ENCODE results near the gene POU6F2. TPM values are rescaled to one million over a fixed set of nuclear protein-coding genes. Genes with fewer than 3 reads are reported as not detected.

The POU6F2 gene
- total RNA-seq, 1 experiment from 2014 or later = 0.64 TPM

GRCh38 chr7:39270018-39270417, 292.3 kb downstream of the POU6F2 start:
- BruUV-seq (replicated peaks) = no TSS peak
- no peak for TF ChIP-seq CTCF (IDR thresholded peaks at IDR 0.05; ENCODE audit: unreplicated experiment)
- intact Hi-C loops (cut with micrococcal nuclease; ENCODE audit: unreplicated experiment) = no loop called here
- no peaks in the 10 kb centered on the region for H3K9me3 Mint-ChIP-seq (ENCODE audit: low read depth, unreplicated experiment)
- H3K36me3 Mint-ChIP-seq (ENCODE audit: insufficient read depth, unreplicated experiment) = no peaks in the 10 kb centered on the region
- H3K27ac Mint-ChIP-seq (ENCODE audit: unreplicated experiment) = no peak overlapping the region
- H3K4me1 Mint-ChIP-seq (ENCODE audit: low read depth, unreplicated experiment) = no peaks in the 10 kb centered on the region
- no peaks in the 10 kb centered on the region for H3K27me3 Mint-ChIP-seq (ENCODE audit: unreplicated experiment)
- no peak overlapping the region for H3K4me3 Mint-ChIP-seq (ENCODE audit: low read depth, unreplicated experiment)
- no peak for DNase-seq
- CTCF ChIA-PET = no interaction called here

- no peak overlapping the region for H3K27ac Mint-ChIP-seq (ENCODE audit: unreplicated experiment)
These were observed 293.7 kb downstream of the POU6F2 start for GRCh38 chr7:39271402-39271801.

GRCh38 chr7:39272111-39272510, 294.4 kb downstream of the POU6F2 start:
- no TSS peak for BruUV-seq (replicated peaks)

More at GRCh38 chr7:39271402-39271801, 293.7 kb downstream of the POU6F2 start:
- no peak overlapping the region for H3K4me3 Mint-ChIP-seq (ENCODE audit: low read depth, unreplicated experiment)
- no peaks in the 10 kb centered on the region for H3K27me3 Mint-ChIP-seq (ENCODE audit: unreplicated experiment)
- DNase-seq = peak; percentile 39
- intact Hi-C loops (cut with micrococcal nuclease; ENCODE audit: unreplicated experiment) = no loop called here
- H3K4me1 Mint-ChIP-seq (ENCODE audit: low read depth, unreplicated experiment) = no peaks in the 10 kb centered on the region
- H3K36me3 Mint-ChIP-seq (ENCODE audit: insufficient read depth, unreplicated experiment) = no peaks in the 10 kb centered on the region
- BruUV-seq (replicated peaks) = no TSS peak
- CTCF ChIA-PET = interaction anchor here (0.6 to 0.7 kb wide), 3 partner anchors 10 to 240 kb away, joined by 3 to 5 read pairs (median 3); no protein-coding TSS in a partner anchor
- no peak for TF ChIP-seq CTCF (IDR thresholded peaks at IDR 0.05; ENCODE audit: unreplicated experiment)
- H3K9me3 Mint-ChIP-seq (ENCODE audit: low read depth, unreplicated experiment) = no peaks in the 10 kb centered on the region

GRCh38 chr7:39272691-39273090, 295.0 kb downstream of the POU6F2 start:
- no peak overlapping the region for H3K4me3 Mint-ChIP-seq (ENCODE audit: low read depth, unreplicated experiment)
- peaks cover 4% of the 10 kb centered on the region for H3K27me3 Mint-ChIP-seq (ENCODE audit: unreplicated experiment)
- BruUV-seq (replicated peaks) = no TSS peak
- intact Hi-C loops (cut with micrococcal nuclease; ENCODE audit: unreplicated experiment) = no loop called here
- CTCF ChIA-PET = no interaction called here
- H3K27ac Mint-ChIP-seq (ENCODE audit: unreplicated experiment) = no peak overlapping the region
- H3K36me3 Mint-ChIP-seq (ENCODE audit: insufficient read depth, unreplicated experiment) = no peaks in the 10 kb centered on the region
- no peak for TF ChIP-seq CTCF (IDR thresholded peaks at IDR 0.05; ENCODE audit: unreplicated experiment)
- no peaks in the 10 kb centered on the region for H3K4me1 Mint-ChIP-seq (ENCODE audit: low read depth, unreplicated experiment)
- DNase-seq = no peak
- H3K9me3 Mint-ChIP-seq (ENCODE audit: low read depth, unreplicated experiment) = no peaks in the 10 kb centered on the region

More at GRCh38 chr7:39272111-39272510, 294.4 kb downstream of the POU6F2 start:
- TF ChIP-seq CTCF (IDR thresholded peaks at IDR 0.05; ENCODE audit: unreplicated experiment) = no peak
- CTCF ChIA-PET = interaction anchor here (0.7 kb wide), 1 partner anchor 239 kb away, joined by 3 read pairs; no protein-coding TSS in a partner anchor
- H3K27me3 Mint-ChIP-seq (ENCODE audit: unreplicated experiment) = no peaks in the 10 kb centered on the region
- no peak overlapping the region for H3K4me3 Mint-ChIP-seq (ENCODE audit: low read depth, unreplicated experiment)
- H3K36me3 Mint-ChIP-seq (ENCODE audit: insufficient read depth, unreplicated experiment) = no peaks in the 10 kb centered on the region
- no peaks in the 10 kb centered on the region for H3K9me3 Mint-ChIP-seq (ENCODE audit: low read depth, unreplicated experiment)
- no peaks in the 10 kb centered on the region for H3K4me1 Mint-ChIP-seq (ENCODE audit: low read depth, unreplicated experiment)
- DNase-seq = no peak
- H3K27ac Mint-ChIP-seq (ENCODE audit: unreplicated experiment) = no peak overlapping the region
- intact Hi-C loops (cut with micrococcal nuclease; ENCODE audit: unreplicated experiment) = no loop called here
